Endothelial cell of umbilical vein (primary cell): ENCODE results near the gene CAMK2G. TPM values are rescaled to one million over a fixed set of nuclear protein-coding genes. Genes with fewer than 3 reads are reported as not detected.

Experiments
- BruUV-seq: library from RNA; stranded (reverse); fragments of 400-500 nt; replicated peaks from 2 replicates; lab custom pipeline; 2021; lab: Mats Ljungman, UMichigan
- CTCF ChIA-PET: fragments of 300-600, 350-600 bp; sonication (Branson Sonifier 250); formaldehyde crosslinking; loops from one replicate; lab custom pipeline; 2021; ENCODE audit warnings: antibody characterized with exemption, inconsistent platforms; lab: Charles Lee
- POLR2A ChIA-PET: fragments of 300-600, 350-600 bp; sonication (Branson Sonifier 250); formaldehyde crosslinking; loops from one replicate; lab custom pipeline; 2021; ENCODE audit warnings: antibody characterized with exemption, inconsistent platforms; lab: Charles Lee
- DNase-seq: peaks from one replicate; pipeline ENCODE4 v3.0.0-alpha.2; 2011; ENCODE audit warnings: low read depth, low spot score
- FAIRE-seq: peaks from 2 replicates; lab custom pipeline; 2011; peaks lifted over from hg19 to GRCh38; lab: Jason Lieb, UNC
- H2AFZ ChIP-seq: 2 replicates; pipeline ENCODE4 v1.6.0; 2012; ENCODE audit warnings: low read depth, low read length, control low read depth, inconsistent platforms
- H3K27ac ChIP-seq: 2 replicates; pipeline ENCODE4 v1.5.1; 2011; ENCODE audit warnings: low read depth, mild to moderate bottlenecking, control low read depth, low read length, moderate library complexity; ENCODE audit not compliant: insufficient read depth
- H3K27me3 ChIP-seq, 2 experiments: 2 replicates each; pipeline versions ENCODE4 v1.6.0 to v1.6.1; 2011; ENCODE audit warnings: low read length in 2 of 2, mixed read lengths in 1 of 2; ENCODE audit not compliant: control insufficient read depth in 2 of 2, insufficient read depth in 2 of 2
- H3K36me3 ChIP-seq, 2 experiments: 2 replicates in 1 of 2; 3 replicates in 1 of 2; pipeline ENCODE4 v1.5.1; 2011; ENCODE audit warnings: low read length in 2 of 2, mild to moderate bottlenecking in 1 of 2, moderate library complexity in 1 of 2; ENCODE audit not compliant: control insufficient read depth in 2 of 2, insufficient read depth in 2 of 2; ENCODE audit errors: extremely low read depth in 1 of 2
- H3K4me1 ChIP-seq: 3 replicates; pipeline ENCODE4 v1.5.1; 2011; ENCODE audit warnings: mild to moderate bottlenecking, low read length; ENCODE audit not compliant: control insufficient read depth, insufficient read depth; ENCODE audit errors: extremely low read depth
- H3K4me2 ChIP-seq: 2 replicates; pipeline ENCODE4 v1.6.1; 2011; ENCODE audit warnings: low read length, control low read depth, mixed read lengths; ENCODE audit not compliant: insufficient read depth
- H3K4me3 ChIP-seq, 3 experiments: fragments of 200-600 bp in 1 of 3; sonication (generic), shearing (Covaris generic) in 1 of 3; replicated peaks in 1 of 3; 2 replicates each; pipeline ENCODE4 v1.5.1; 2011 to 2016; ENCODE audit warnings: control low read depth in 3 of 3, low read length in 3 of 3, mild to moderate bottlenecking in 2 of 3, inconsistent platforms in 1 of 3, low read depth in 1 of 3, moderate library complexity in 1 of 3; ENCODE audit not compliant: insufficient read depth in 1 of 3
- H3K79me2 ChIP-seq: 2 replicates; pipeline ENCODE4 v1.6.0; 2012; ENCODE audit warnings: low read length, inconsistent platforms; ENCODE audit not compliant: control insufficient read depth, insufficient read depth
- H3K9ac ChIP-seq: replicated peaks from 2 replicates; pipeline ENCODE3; 2011; ENCODE audit warnings: low read length, control low read depth; ENCODE audit not compliant: insufficient read depth; ENCODE audit errors: extremely low read depth
- H3K9me1 ChIP-seq: replicated peaks from 3 replicates; pipeline ENCODE4 v1.6.0; 2011; ENCODE audit warnings: mild to moderate bottlenecking, low read length; ENCODE audit not compliant: control insufficient read depth, insufficient read depth; ENCODE audit errors: extremely low read depth
- H3K9me3 ChIP-seq: replicated peaks from 2 replicates; pipeline ENCODE4 v1.5.1; 2012; ENCODE audit warnings: low read length, inconsistent platforms; ENCODE audit not compliant: control insufficient read depth, insufficient read depth
- H4K20me1 ChIP-seq: replicated peaks from 2 replicates; pipeline ENCODE3; 2011; ENCODE audit warnings: mild to moderate bottlenecking, low read length; ENCODE audit not compliant: control insufficient read depth, insufficient read depth; ENCODE audit errors: extremely low read depth
- CTCF ChIP-seq, 2 donors: IDR thresholded peaks; 1 replicate in 1 of 2; 2 replicates in 1 of 2; pipeline ENCODE4 v1.5.1; 2011; ENCODE audit warnings: low read length in 2 of 2, mild to moderate bottlenecking in 2 of 2, moderate library complexity in 2 of 2, control low read depth in 1 of 2, inconsistent platforms in 1 of 2, low read depth in 1 of 2; ENCODE audit not compliant: insufficient read depth in 1 of 2; ENCODE audit errors: extremely low read depth in 1 of 2
- EZH2 ChIP-seq: IDR thresholded peaks from 2 replicates; pipeline ENCODE4 v1.6.1; 2012; ENCODE audit warnings: borderline replicate concordance, low read depth, mild to moderate bottlenecking, moderate library complexity, low read length, inconsistent platforms; ENCODE audit not compliant: severe bottlenecking
- GATA2 ChIP-seq: IDR thresholded peaks from 2 replicates; pipeline ENCODE4 v1.7.0; 2011; ENCODE audit warnings: low read depth, mild to moderate bottlenecking, moderate library complexity, mixed read lengths, low read length; ENCODE audit not compliant: insufficient read length, insufficient read depth
- JUN ChIP-seq: IDR thresholded peaks from 2 replicates; pipeline ENCODE4 v1.6.1; 2011; ENCODE audit warnings: borderline replicate concordance, low read depth; ENCODE audit not compliant: insufficient read length, insufficient read depth
- MAX ChIP-seq: IDR thresholded peaks from 2 replicates; pipeline ENCODE4 v1.6.1; 2011; ENCODE audit not compliant: insufficient read depth, insufficient read length
- MYC ChIP-seq: IDR thresholded peaks from one replicate; pipeline ENCODE4 v1.6.1; 2011; ENCODE audit warnings: mild to moderate bottlenecking, low read depth, low read length
- POLR2A ChIP-seq: IDR thresholded peaks from 2 replicates; pipeline ENCODE4 v1.6.1; 2012; ENCODE audit warnings: low read depth, mild to moderate bottlenecking, control low read depth, low read length
- POLR2AphosphoS5 ChIP-seq: IDR thresholded peaks from 2 replicates; pipeline ENCODE4 v1.6.1; 2012; ENCODE audit warnings: low read depth, mild to moderate bottlenecking, control low read depth, low read length, moderate library complexity; ENCODE audit not compliant: insufficient read depth
- dilution Hi-C: fragments of 300-500 bp; cut with MboI; formaldehyde crosslinking; loops from one replicate; pipeline ENCODE4 v1.15.0; 2019; ENCODE audit warnings: low sequenced_read_pairs; ENCODE audit not compliant: extremely low pct_ligation_motif_present
- intact Hi-C: fragments of 100-400 bp; cut with micrococcal nuclease; formaldehyde crosslinking; loops from one replicate; pipeline ENCODE4 v1.10.0; 2022
- polyA plus RNA-seq, 4 experiments: library from polyadenylated mRNA; depleted of rRNA in 3 of 4; stranded (reverse) in 3 of 4; unstranded in 1 of 4; fragments of >200 nt; gene quantifications; 2 replicates each; pipeline versions ENCODE4 v1.2.1 to v1.2.3, GENCODE V29; 2011 to 2012; ENCODE audit warnings: missing spikeins in 1 of 4
- total RNA-seq: library from RNA; stranded (reverse); gene quantifications from 2 replicates; pipeline ENCODE4 v1.2.3, GENCODE V29; 2021

Gene CAMK2G
- total and polyA plus RNA-seq, 2 donors (not counting 3 experiments of a cell fraction or from before 2014, with no cell fraction given): 27.2 to 33.6 TPM

- no peak for FAIRE-seq
- intact Hi-C loops (no loop called here), dilution Hi-C loops (no loop called here)
- H3K27me3 ChIP-seq: no peaks in the 10 kb centered on the region
- H3K9me3 ChIP-seq: no peaks in the 10 kb centered on the region
- no peak for DNase-seq
- no TSS peak for BruUV-seq
- peak overlapping the region; percentile 76 for H3K4me2 ChIP-seq
- H3K9ac ChIP-seq: peak overlapping the region; percentile 73
- peak overlapping the region in 1 of 3 experiments; percentile 63 for H3K4me3 ChIP-seq
- ChIA-PET CTCF (interaction anchor here (1.8 to 2.0 kb wide), 3 partner anchors 10 to 30 kb away, joined by 4 to 15 read pairs (median 12); no protein-coding TSS in a partner anchor), POLR2A (no interaction called here)
- no peaks in the 10 kb centered on the region for H3K79me2 ChIP-seq
- H3K36me3 ChIP-seq: peaks cover 0 to 2% of the 10 kb centered on the region in 2 experiments
- H3K9me1 ChIP-seq: no peaks in the 10 kb centered on the region
- peaks cover 57% of the 10 kb centered on the region for H3K4me1 ChIP-seq
- TF ChIP-seq POLR2A (no peak), MAX (no peak)
- H4K20me1 ChIP-seq: no peaks in the 10 kb centered on the region
- H2AFZ ChIP-seq: peak overlapping the region; percentile 66
- H3K27ac ChIP-seq: peak overlapping the region; percentile 26
Measured at GRCh38 chr10:73910401-73910763, 36.0 kb upstream of the CAMK2G start.

GRCh38 chr10:73909540-73910115, 35.3 kb upstream of the CAMK2G start:
- H3K9ac ChIP-seq: peak overlapping the region; percentile 72
- TF ChIP-seq MYC (no peak), CTCF (IDR thresholded peaks at IDR 0.05; ENCODE audit: extremely low read depth in 1 of 2, insufficient read depth in 1 of 2, low read depth in 1 of 2, low read length in 2 of 2) (no peak), MAX (no peak), GATA2 (no peak), POLR2A (no peak), EZH2 (no peak), JUN (no peak), POLR2AphosphoS5 (no peak)
- H2AFZ ChIP-seq: no peak overlapping the region
- no peaks in the 10 kb centered on the region for H3K9me1 ChIP-seq
- CTCF ChIA-PET: interaction anchor here (0.8 to 5.4 kb wide), 5 partner anchors 10 to 172 kb away, joined by 3 to 59 read pairs (median 4); no protein-coding TSS in a partner anchor
- H3K27ac ChIP-seq: peak overlapping the region; percentile 90
- FAIRE-seq: no peak
- peaks cover 59% of the 10 kb centered on the region for H3K4me1 ChIP-seq
- H3K9me3 ChIP-seq: no peaks in the 10 kb centered on the region
- no peaks in the 10 kb centered on the region for H4K20me1 ChIP-seq
- no peak for DNase-seq
- peaks cover 0 to 2% of the 10 kb centered on the region in 2 experiments for H3K36me3 ChIP-seq
- H3K27me3 ChIP-seq: no peaks in the 10 kb centered on the region
- H3K4me2 ChIP-seq: peak overlapping the region; percentile 31
- no peak overlapping the region for H3K4me3 ChIP-seq
- intact Hi-C loops (loop anchor here (1.0 kb wide), 4 partner anchors 10 to 31 kb away; no protein-coding TSS in a partner anchor), dilution Hi-C loops (no loop called here)
- no TSS peak for BruUV-seq
- no peaks in the 10 kb centered on the region for H3K79me2 ChIP-seq
- POLR2A ChIA-PET: interaction anchor here (0.7 kb wide), 2 partner anchors 22 to 56 kb away, joined by 3 read pairs; no protein-coding TSS in a partner anchor
